OCI-LY7 (cell line): ENCODE data around the gene PPFIBP1.

ENCODE experiments used
- CTCF ChIP-seq: fragments of 200-600 bp; sonication (generic); conservative IDR thresholded peaks from 2 replicates; pipeline ENCODE4 v1.5.1; 2014; ENCODE audit warnings: mild to moderate bottlenecking, antibody characterized with exemption, low read length, moderate library complexity, mixed read lengths
- EZH2phosphoT487 ChIP-seq: fragments of 200-600 bp; sonication (generic); IDR thresholded peaks from 2 replicates; pipeline ENCODE4 v1.6.1; 2018; ENCODE audit warnings: low read depth, borderline replicate concordance, mild to moderate bottlenecking, mixed run types, antibody characterized with exemption, low read length, moderate library complexity, mixed read lengths

GRCh38 chr12:27564612-27565213 is 40.7 kb downstream of the PPFIBP1 start:
- no peak for TF ChIP-seq CTCF
- TF ChIP-seq EZH2phosphoT487 = no peak
